HG02642 (cell line): ENCODE measurements around the gene CACNA2D2.

Source experiments
- ATAC-seq: cut with Tn5 transposase; IDR thresholded peaks from one replicate; pipeline ENCODE4 v1.9.1; 2021; ENCODE audit warnings: mild to moderate bottlenecking; ENCODE audit not compliant: unreplicated experiment, poor library complexity

CACNA2D2 gene

GRCh38 chr3:50502584-50503423 is 630 bp downstream of the CACNA2D2 start:
- no peak for ATAC-seq

GRCh38 chr3:50502225-50502583 is 1.2 kb downstream of the CACNA2D2 start:
- ATAC-seq: no peak

- ATAC-seq: no peak
Observed at GRCh38 chr3:50495609-50496423, 7.6 kb downstream of the CACNA2D2 start.

GRCh38 chr3:50494126-50494525 is 9.3 kb downstream of the CACNA2D2 start:
- ATAC-seq: no peak

- ATAC-seq: no peak
Observed at GRCh38 chr3:50493623-50494022, 9.8 kb downstream of the CACNA2D2 start.

GRCh38 chr3:50493086-50493485 is 10.3 kb downstream of the CACNA2D2 start:
- no peak for ATAC-seq

GRCh38 chr3:50491023-50491422 is 12.4 kb downstream of the CACNA2D2 start:
- ATAC-seq: no peak

- no peak for ATAC-seq
Observed at GRCh38 chr3:50490424-50490823, 13.0 kb downstream of the CACNA2D2 start.

GRCh38 chr3:50487181-50487580 is 16.3 kb downstream of the CACNA2D2 start:
- no peak for ATAC-seq

GRCh38 chr3:50486219-50486888 is 17.1 kb downstream of the CACNA2D2 start:
- no peak for ATAC-seq

GRCh38 chr3:50484722-50485121 is 18.7 kb downstream of the CACNA2D2 start:
- ATAC-seq: no peak

- ATAC-seq: no peak
Observed at GRCh38 chr3:50483374-50483773, 20.1 kb downstream of the CACNA2D2 start.

- ATAC-seq: no peak
Observed at GRCh38 chr3:50481992-50482391, 21.4 kb downstream of the CACNA2D2 start.

GRCh38 chr3:50480471-50480870 is 23.0 kb downstream of the CACNA2D2 start:
- no peak for ATAC-seq

- ATAC-seq: no peak
Observed at GRCh38 chr3:50479523-50479922, 23.9 kb downstream of the CACNA2D2 start.

GRCh38 chr3:50478671-50479260 is 24.7 kb downstream of the CACNA2D2 start:
- no peak for ATAC-seq

- ATAC-seq: no peak
Observed at GRCh38 chr3:50478051-50478450, 25.4 kb downstream of the CACNA2D2 start.

GRCh38 chr3:50475348-50475747 is 28.1 kb downstream of the CACNA2D2 start:
- no peak for ATAC-seq

- ATAC-seq: no peak
Observed at GRCh38 chr3:50474717-50475116, 28.7 kb downstream of the CACNA2D2 start.

GRCh38 chr3:50473768-50474167 is 29.7 kb downstream of the CACNA2D2 start:
- no peak for ATAC-seq

- ATAC-seq: no peak
Observed at GRCh38 chr3:50472958-50473357, 30.5 kb downstream of the CACNA2D2 start.
